ENCODE results near the gene PCDHB4.
"Not testable (repeated sequence)": the region's sequence is repeated elsewhere in the genome, so short reads cannot be mapped to it uniquely, and the experiment has no call there.

DNA sequence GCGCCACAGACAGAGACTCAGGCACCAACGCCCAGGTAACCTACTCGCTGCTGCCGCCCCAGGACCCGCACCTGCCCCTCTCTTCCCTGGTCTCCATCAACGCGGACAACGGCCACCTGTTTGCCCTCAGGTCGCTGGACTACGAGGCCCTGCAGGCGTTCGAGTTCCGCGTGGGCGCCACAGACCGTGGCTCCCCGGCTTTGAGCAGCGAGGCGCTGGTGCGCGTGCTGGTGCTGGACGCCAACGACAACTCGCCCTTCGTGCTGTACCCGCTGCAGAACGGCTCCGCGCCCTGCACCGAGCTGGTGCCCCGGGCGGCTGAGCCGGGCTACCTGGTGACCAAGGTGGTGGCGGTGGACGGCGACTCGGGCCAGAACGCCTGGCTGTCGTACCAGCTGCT, 19.5 kb upstream of the PCDHB4 start:
- TF ChIP-seq EZH2phosphoT487 (IDR thresholded peaks at IDR 0.05; ENCODE audit: low read depth): not testable (repeated sequence)
- TF ChIP-seq, protein P1, sequence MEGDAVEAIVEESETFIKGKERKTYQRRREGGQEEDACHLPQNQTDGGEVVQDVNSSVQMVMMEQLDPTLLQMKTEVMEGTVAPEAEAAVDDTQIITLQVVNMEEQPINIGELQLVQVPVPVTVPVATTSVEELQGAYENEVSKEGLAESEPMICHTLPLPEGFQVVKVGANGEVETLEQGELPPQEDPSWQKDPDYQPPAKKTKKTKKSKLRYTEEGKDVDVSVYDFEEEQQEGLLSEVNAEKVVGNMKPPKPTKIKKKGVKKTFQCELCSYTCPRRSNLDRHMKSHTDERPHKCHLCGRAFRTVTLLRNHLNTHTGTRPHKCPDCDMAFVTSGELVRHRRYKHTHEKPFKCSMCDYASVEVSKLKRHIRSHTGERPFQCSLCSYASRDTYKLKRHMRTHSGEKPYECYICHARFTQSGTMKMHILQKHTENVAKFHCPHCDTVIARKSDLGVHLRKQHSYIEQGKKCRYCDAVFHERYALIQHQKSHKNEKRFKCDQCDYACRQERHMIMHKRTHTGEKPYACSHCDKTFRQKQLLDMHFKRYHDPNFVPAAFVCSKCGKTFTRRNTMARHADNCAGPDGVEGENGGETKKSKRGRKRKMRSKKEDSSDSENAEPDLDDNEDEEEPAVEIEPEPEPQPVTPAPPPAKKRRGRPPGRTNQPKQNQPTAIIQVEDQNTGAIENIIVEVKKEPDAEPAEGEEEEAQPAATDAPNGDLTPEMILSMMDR (IDR thresholded peaks at IDR 0.05; ENCODE audit: low read depth, low read length): not testable (repeated sequence)
